ENCODE data around the gene GLB1L3.

DNA sequence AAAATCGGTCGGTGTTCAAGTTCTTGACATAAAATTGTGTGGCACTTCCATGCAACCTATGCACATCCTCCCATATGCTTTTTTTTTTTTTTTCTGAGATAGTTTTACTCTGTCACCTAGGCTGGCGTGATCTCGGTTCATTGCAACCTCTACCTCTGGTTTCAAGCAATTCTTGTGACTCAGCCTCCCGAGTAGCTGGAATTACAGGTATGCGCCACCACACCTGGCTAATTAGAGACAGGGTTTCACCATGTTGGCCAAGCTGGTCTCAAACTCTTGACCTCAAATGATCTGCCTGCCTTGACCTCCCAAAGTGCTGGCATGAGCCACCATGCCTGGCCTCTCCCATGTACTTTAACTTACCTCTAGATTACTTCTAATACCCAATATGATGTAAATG lies 15.0 kb downstream of the GLB1L3 start:
- TF ChIP-seq, protein P1, sequence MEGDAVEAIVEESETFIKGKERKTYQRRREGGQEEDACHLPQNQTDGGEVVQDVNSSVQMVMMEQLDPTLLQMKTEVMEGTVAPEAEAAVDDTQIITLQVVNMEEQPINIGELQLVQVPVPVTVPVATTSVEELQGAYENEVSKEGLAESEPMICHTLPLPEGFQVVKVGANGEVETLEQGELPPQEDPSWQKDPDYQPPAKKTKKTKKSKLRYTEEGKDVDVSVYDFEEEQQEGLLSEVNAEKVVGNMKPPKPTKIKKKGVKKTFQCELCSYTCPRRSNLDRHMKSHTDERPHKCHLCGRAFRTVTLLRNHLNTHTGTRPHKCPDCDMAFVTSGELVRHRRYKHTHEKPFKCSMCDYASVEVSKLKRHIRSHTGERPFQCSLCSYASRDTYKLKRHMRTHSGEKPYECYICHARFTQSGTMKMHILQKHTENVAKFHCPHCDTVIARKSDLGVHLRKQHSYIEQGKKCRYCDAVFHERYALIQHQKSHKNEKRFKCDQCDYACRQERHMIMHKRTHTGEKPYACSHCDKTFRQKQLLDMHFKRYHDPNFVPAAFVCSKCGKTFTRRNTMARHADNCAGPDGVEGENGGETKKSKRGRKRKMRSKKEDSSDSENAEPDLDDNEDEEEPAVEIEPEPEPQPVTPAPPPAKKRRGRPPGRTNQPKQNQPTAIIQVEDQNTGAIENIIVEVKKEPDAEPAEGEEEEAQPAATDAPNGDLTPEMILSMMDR (IDR thresholded peaks at IDR 0.05), result no peak
- no peak for TF ChIP-seq POLR2AphosphoS5 (IDR thresholded peaks at IDR 0.05)
